GM18498 (cell line): ENCODE results near the gene CCDC106.

Source experiments
- ATAC-seq: cut with Tn5 transposase; IDR thresholded peaks from one replicate; pipeline ENCODE4 v1.9.1; 2021; ENCODE audit warnings: mild to moderate bottlenecking, moderate library complexity; ENCODE audit not compliant: unreplicated experiment

CCDC106 gene

GRCh38 chr19:55666343-55667005 lies 18.5 kb downstream of the CCDC106 start:
- no peak for ATAC-seq

- no peak for ATAC-seq
Measured at GRCh38 chr19:55667006-55667381, 19.0 kb downstream of the CCDC106 start.

- ATAC-seq, result no peak
Measured at GRCh38 chr19:55667511-55667910, 19.5 kb downstream of the CCDC106 start.

GRCh38 chr19:55667958-55668357 lies 19.9 kb downstream of the CCDC106 start:
- ATAC-seq, result no peak

- no peak for ATAC-seq
Measured at GRCh38 chr19:55668603-55669348, 20.8 kb downstream of the CCDC106 start.

- ATAC-seq, result no peak
Measured at GRCh38 chr19:55669418-55670279, 21.6 kb downstream of the CCDC106 start.

- no peak for ATAC-seq
Measured at GRCh38 chr19:55670280-55671053, 22.5 kb downstream of the CCDC106 start.

- no peak for ATAC-seq
Measured at GRCh38 chr19:55671054-55671378, 23.0 kb downstream of the CCDC106 start.

- no peak for ATAC-seq
Measured at GRCh38 chr19:55672418-55672817, 24.4 kb downstream of the CCDC106 start.

GRCh38 chr19:55673465-55673864 lies 25.5 kb downstream of the CCDC106 start:
- no peak for ATAC-seq

GRCh38 chr19:55673889-55674288 lies 25.9 kb downstream of the CCDC106 start:
- no peak for ATAC-seq

- ATAC-seq, result no peak
Measured at GRCh38 chr19:55674459-55674840, 26.4 kb downstream of the CCDC106 start.

GRCh38 chr19:55674841-55675660 lies 27.0 kb downstream of the CCDC106 start, which contains the start of gene EPN1:
Gene EPN1 (plus strand): TSS chr19:55675226. CDS start chr19:55678628, 3,402 bp downstream.
- ATAC-seq, result peak; percentile 70

GRCh38 chr19:55675661-55676354 lies 27.8 kb downstream of the CCDC106 start:
- ATAC-seq, result no peak

GRCh38 chr19:55676383-55676782 lies 28.4 kb downstream of the CCDC106 start:
- ATAC-seq, result no peak

GRCh38 chr19:55676889-55677505 lies 29.0 kb downstream of the CCDC106 start:
- no peak for ATAC-seq

GRCh38 chr19:55677572-55678028 lies 29.6 kb downstream of the CCDC106 start:
- no peak for ATAC-seq

GRCh38 chr19:55678121-55678671 lies 30.2 kb downstream of the CCDC106 start:
- peak; percentile 66 for ATAC-seq
